GM21723 (cell line): ENCODE data around the gene EIF2A.
A peak's percentile ranks its signal among the peaks of the same experiment; 100 is the strongest.

Experiments
- ATAC-seq: cut with Tn5 transposase; IDR thresholded peaks from one replicate; pipeline ENCODE4 v1.9.1; 2021; ENCODE audit warnings: mild to moderate bottlenecking, moderate library complexity; ENCODE audit not compliant: unreplicated experiment

Gene EIF2A

GRCh38 chr3:150631515-150632221 is 85.1 kb downstream of the EIF2A start:
- no peak for ATAC-seq

GRCh38 chr3:150635076-150635475 is 88.5 kb downstream of the EIF2A start:
- ATAC-seq, result no peak

- ATAC-seq, result peak; percentile 83
These were observed 88.9 kb downstream of the EIF2A start for GRCh38 chr3:150635526-150635925.
